OCI-LY3 (cell line): ENCODE results near the gene FGF22.

ENCODE experiments used
- CTCF ChIP-seq: fragments of 200-600, 300-600 bp; sonication (generic); IDR thresholded peaks from 2 replicates; pipeline ENCODE4 v1.5.1; 2014; ENCODE audit warnings: antibody characterized with exemption, low read length, low read depth
- EZH2phosphoT487 ChIP-seq: fragments of 200-600 bp; shearing (Covaris generic); IDR thresholded peaks from 2 replicates; pipeline ENCODE4 v1.6.1; 2018; ENCODE audit warnings: antibody characterized with exemption, mixed run types, low read depth

- TF ChIP-seq CTCF: no peak
- no peak for TF ChIP-seq EZH2phosphoT487
Measured at GRCh38 chr19:660793-661426, 21.2 kb downstream of the FGF22 start.
